Transverse colon (tissue), 4 donors: Measurements from ENCODE around the gene KLF1. TPM values are rescaled to one million over a fixed set of nuclear protein-coding genes. Genes with fewer than 3 reads are reported as not detected.

Source experiments
- DNase-seq: peaks from one replicate; pipeline ENCODE4 v3.0.0-alpha.2; 2019
- H3K27ac ChIP-seq, 4 donors: fragments of 200-600 bp; sonication (generic); 2 replicates each; pipeline ENCODE4 v1.5.1; 2016 to 2018; ENCODE audit warnings: inconsistent platforms in 4 of 4
- H3K27me3 ChIP-seq: fragments of 200-600 bp; sonication (generic); 2 replicates; pipeline ENCODE4 v1.5.1; 2017; ENCODE audit warnings: inconsistent platforms
- H3K36me3 ChIP-seq, 4 donors: fragments of 200-600 bp; sonication (generic); 2 replicates each; pipeline ENCODE4 v1.5.1; 2017 to 2019; ENCODE audit warnings: inconsistent platforms in 4 of 4
- H3K4me1 ChIP-seq, 4 donors: fragments of 200-600 bp; sonication (generic); 2 replicates each; pipeline ENCODE4 v1.5.1; 2017 to 2020; ENCODE audit warnings: inconsistent platforms in 4 of 4
- H3K4me3 ChIP-seq, 4 donors: fragments of 200-600 bp; sonication (generic); 1 replicate in 1 of 4; 2 replicates in 3 of 4; pipeline versions ENCODE4 v1.5.1 to v1.6.1; 2017 to 2019; ENCODE audit warnings: inconsistent platforms in 4 of 4
- H3K9me3 ChIP-seq, 2 donors: fragments of 200-600 bp; sonication (generic); 2 replicates each; pipeline ENCODE4 v1.5.1; 2017 to 2019; ENCODE audit warnings: inconsistent platforms in 2 of 2
- CTCF ChIP-seq, 5 experiments: fragments of 200-600 bp in 3 of 5; fragments of 450-650 bp in 2 of 5; sonication (generic) in 3 of 5; IDR thresholded peaks; 1 replicate in 2 of 5; 2 replicates in 3 of 5; pipeline ENCODE4 v1.5.1; 2016 to 2017; ENCODE audit warnings: antibody characterized with exemption in 5 of 5, inconsistent platforms in 3 of 5, mild to moderate bottlenecking in 2 of 5, moderate library complexity in 1 of 5
- EP300 ChIP-seq: sonication (generic); formaldehyde crosslinking; IDR thresholded peaks from one replicate; pipeline ENCODE4 v1.6.1; 2017; ENCODE audit warnings: antibody characterized with exemption, low read depth
- POLR2A ChIP-seq: fragments of 450-650 bp; IDR thresholded peaks from one replicate; pipeline ENCODE4 v1.6.1; 2016; ENCODE audit warnings: antibody characterized with exemption, mild to moderate bottlenecking, moderate library complexity
- POLR2AphosphoS5 ChIP-seq, 3 donors: sonication (generic); formaldehyde crosslinking; IDR thresholded peaks; one replicate each; pipeline ENCODE4 v1.6.1; 2016; ENCODE audit warnings: antibody characterized with exemption in 3 of 3
- WGBS, 2 donors: methylation state at CpG; one replicate each; pipeline ENCODE4 v1.1.5; 2018; ENCODE audit warnings: low coverage in 1 of 2; 5-methylcytosine and 5-hydroxymethylcytosine counted together
- in situ Hi-C, 4 donors: fragments of 200-750 bp; cut with MboI; loops; one replicate each; pipeline versions ENCODE4 v1.15.0 to v1.15.1; 2017; ENCODE audit warnings: low sequenced_read_pairs in 3 of 4, low pct_ligation_motif_present in 1 of 4, low pct_unique_long_range_greater_than_20kb in 1 of 4
- intact Hi-C: fragments of 100-400 bp; cut with DNase I; formaldehyde crosslinking; loops from one replicate; pipeline ENCODE4 v1.15.1; 2023; ENCODE audit warnings: low total_unique reads
- total RNA-seq, 4 donors: library from RNA; depleted of rRNA; stranded (reverse); fragments of >200 nt; gene quantifications; one replicate each; pipeline ENCODE4 v1.1.0, GENCODE V29; 2016

KLF1 gene
- total RNA-seq, 4 donors from 2014 or later: 0.32 TPM; not detected in 3

DNA sequence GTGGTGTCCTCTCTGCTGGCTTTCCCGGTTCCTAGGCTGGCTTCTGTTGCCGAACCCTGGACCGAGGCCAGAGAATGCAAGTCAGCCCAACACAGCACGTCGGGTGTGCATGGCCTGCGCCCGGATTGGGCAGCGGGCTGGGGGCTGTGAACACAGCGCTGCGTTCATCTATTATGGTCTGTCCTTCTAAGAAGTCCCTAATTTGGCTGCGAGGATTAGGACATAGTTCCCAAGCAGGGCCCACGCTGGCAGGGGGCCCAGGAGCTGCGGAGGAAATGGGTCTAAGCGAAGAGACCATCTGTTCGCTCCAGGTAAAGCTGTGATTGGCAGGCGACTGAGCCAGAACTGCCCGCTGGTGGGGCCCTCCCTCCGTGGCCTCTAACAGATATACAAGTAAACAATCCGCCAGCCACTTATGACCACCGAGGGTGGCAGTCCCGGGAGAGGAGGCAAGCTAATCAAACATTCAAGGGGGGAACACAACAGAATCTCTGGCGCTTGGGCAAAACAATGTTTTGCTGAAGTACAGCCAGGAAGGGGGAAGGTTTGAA lies 26.1 kb upstream of the KLF1 start:
- in situ Hi-C loops (no loop called here), intact Hi-C loops (no loop called here)
- peak; percentile 66 for DNase-seq
- Histone ChIP-seq H3K27ac (peak overlapping the region; percentile 74 to 86 (median 76)), H3K9me3 (no peaks in the 10 kb centered on the region), H3K4me3 (peak overlapping the region in 1 of 4 donors; percentile 9), H3K4me1 (peaks cover 12 to 25% (median 15%) of the 10 kb centered on the region in 4 donors), H3K36me3 (no peaks in the 10 kb centered on the region), H3K27me3 (no peaks in the 10 kb centered on the region)
- TF ChIP-seq POLR2AphosphoS5 (IDR thresholded peaks at IDR 0.05) (peak; percentile 12 to 56 (median 42)), EP300 (no peak)
- 30 to 36% methylated on average over 2 to 22 of the region's 22 CpGs for WGBS, 2 donors

DNA sequence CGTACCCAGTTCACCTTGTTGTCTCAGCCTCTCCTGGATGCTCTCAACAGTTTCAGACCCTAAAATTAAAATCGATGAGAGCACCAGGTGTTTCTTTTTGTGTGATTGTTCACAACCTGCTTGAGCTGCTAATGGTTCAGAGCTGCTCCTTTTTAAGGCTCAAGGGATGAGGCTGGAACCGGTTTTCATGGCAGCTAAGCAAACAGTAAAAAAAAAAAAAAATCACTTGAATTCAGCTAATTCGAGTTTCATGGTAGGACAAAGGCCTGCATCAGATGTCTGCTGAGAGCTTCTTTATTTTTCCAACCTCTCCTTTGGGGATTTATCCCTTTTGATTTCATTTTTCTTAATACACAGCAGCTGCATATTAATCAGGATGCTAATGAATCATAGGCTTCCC lies 25.6 kb upstream of the KLF1 start:
- DNase-seq: no peak
- in situ Hi-C loops: no loop called here
- TF ChIP-seq POLR2AphosphoS5 (IDR thresholded peaks at IDR 0.05) (no peak), EP300 (no peak), POLR2A (no peak), CTCF (IDR thresholded peaks at IDR 0.05) (no peak)
- no peaks in the 10 kb centered on the region for H3K36me3 ChIP-seq
- intact Hi-C loops: no loop called here
- H3K9me3 ChIP-seq: no peaks in the 10 kb centered on the region
- peaks cover 12 to 25% (median 15%) of the 10 kb centered on the region in 4 donors for H3K4me1 ChIP-seq
- H3K27me3 ChIP-seq: no peaks in the 10 kb centered on the region
- peak overlapping the region in 1 of 4 donors; percentile 9 for H3K4me3 ChIP-seq
- peak overlapping the region; percentile 74 to 86 (median 76) for H3K27ac ChIP-seq
- 37 to 47% methylated on average over 3 to 4 of the region's 4 CpGs for WGBS, 2 donors

DNA sequence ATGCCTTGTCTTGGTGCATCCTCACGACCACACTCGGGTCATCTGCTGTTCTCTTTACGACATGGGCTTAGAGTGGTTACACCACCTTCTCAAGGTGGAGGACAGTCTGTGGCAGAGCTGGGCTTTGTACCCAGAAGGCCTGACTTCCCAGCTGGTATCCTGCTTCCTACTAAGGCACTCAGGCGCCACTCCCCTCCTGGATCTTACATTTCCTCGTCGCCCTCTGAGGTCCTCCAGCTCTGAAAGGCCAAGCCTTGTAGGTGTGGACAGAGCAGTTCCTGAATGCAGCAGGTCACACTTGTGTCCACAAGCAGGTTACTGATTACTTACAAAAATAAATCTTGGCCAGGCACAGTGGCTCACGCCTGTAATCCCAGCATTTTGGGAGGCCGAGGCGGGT lies 20.2 kb upstream of the KLF1 start:
- Histone ChIP-seq H3K4me3 (no peak overlapping the region), H3K27me3 (no peaks in the 10 kb centered on the region), H3K9me3 (no peaks in the 10 kb centered on the region), H3K36me3 (no peaks in the 10 kb centered on the region), H3K27ac (no peak overlapping the region), H3K4me1 (peaks cover 0 to 3% (median 2%) of the 10 kb centered on the region in 4 donors)
- TF ChIP-seq POLR2AphosphoS5 (IDR thresholded peaks at IDR 0.05) (no peak), EP300 (no peak), CTCF (IDR thresholded peaks at IDR 0.05) (no peak)
- 72 to 81% methylated on average over 3 to 9 of the region's 9 CpGs for WGBS, 2 donors
- in situ Hi-C loops (no loop called here), intact Hi-C loops (no loop called here)
- DNase-seq: no peak

GRCh38 chr19:12899891-12900518 lies 13.0 kb upstream of the KLF1 start:
- Histone ChIP-seq H3K27me3 (no peaks in the 10 kb centered on the region), H3K4me3 (no peak overlapping the region), H3K4me1 (no peaks in the 10 kb centered on the region), H3K9me3 (no peaks in the 10 kb centered on the region), H3K36me3 (no peaks in the 10 kb centered on the region), H3K27ac (peak overlapping the region in 1 of 4 donors; percentile 38)
- in situ Hi-C loops (no loop called here), intact Hi-C loops (no loop called here)
- WGBS, 2 donors: 79% methylated on average over 10 of the region's 10 CpGs; no CpG with 5 or more reads in 1 of the 2 donors
- peak; percentile 51 for DNase-seq
- TF ChIP-seq CTCF (IDR thresholded peaks at IDR 0.05) (no peak), EP300 (no peak), POLR2A (no peak), POLR2AphosphoS5 (IDR thresholded peaks at IDR 0.05) (no peak)
